Activated naive CD8-positive, alpha-beta T cell treated with anti-CD3 and anti-CD28 coated beads, Interleukin-2, amount 50 U/mL, for 24 hours (primary cell): Measurements from ENCODE around the gene CYBA.

Experiments used
- ATAC-seq: fragments of 150-1000 bp; cut with Tn5 transposase; one replicate; pipeline ENCODE4 v1.10.0; 2021
- DNase-seq: peaks from one replicate; pipeline ENCODE4 v3.0.0; 2021
- H3K27ac Mint-ChIP-seq: one replicate; pipeline ENCODE4 v1.8.0; 2021; ENCODE audit warnings: mild to moderate bottlenecking, mixed read lengths
- H3K27me3 Mint-ChIP-seq: one replicate; pipeline ENCODE4 v1.8.0; 2021; ENCODE audit warnings: mixed read lengths
- H3K36me3 Mint-ChIP-seq: one replicate; pipeline ENCODE4 v1.8.0; 2021; ENCODE audit warnings: low read depth, mixed read lengths
- H3K4me1 Mint-ChIP-seq: one replicate; pipeline ENCODE4 v1.8.0; 2021; ENCODE audit warnings: mixed read lengths
- H3K4me3 Mint-ChIP-seq: one replicate; pipeline ENCODE4 v1.8.0; 2021; ENCODE audit warnings: mild to moderate bottlenecking, moderate library complexity, mixed read lengths
- H3K9me3 Mint-ChIP-seq: one replicate; pipeline ENCODE4 v1.8.0; 2021; ENCODE audit warnings: mixed read lengths

Gene CYBA

DNA sequence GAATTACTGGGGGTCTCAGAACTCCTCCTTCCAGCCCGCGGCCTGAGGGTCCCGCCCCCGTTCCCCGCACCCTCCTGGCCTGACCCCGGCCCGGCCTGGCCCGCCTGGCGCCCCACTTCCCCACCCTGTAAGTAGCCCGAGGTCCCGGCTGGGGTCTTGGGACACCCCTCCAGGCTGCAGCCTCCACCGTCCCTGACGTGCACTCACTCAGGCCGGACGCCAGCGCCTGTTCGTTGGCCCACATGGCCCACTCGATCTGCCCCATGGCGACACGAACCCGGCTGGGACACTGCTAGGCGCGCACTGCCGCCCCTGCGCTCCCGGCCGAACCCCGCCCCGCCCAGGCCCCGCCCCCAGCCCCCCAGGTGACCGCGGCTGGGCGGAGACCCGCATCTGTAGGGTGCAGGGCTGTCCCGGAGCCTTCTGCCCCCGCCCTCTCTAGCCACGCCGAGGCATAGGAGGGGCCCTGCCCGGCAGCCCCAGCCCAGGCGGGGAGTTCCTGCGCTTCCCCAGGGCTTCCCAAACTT lies at the start of gene CYBA:
Gene CYBA (minus strand): TSS at position 305 of the 527 bp plus-strand sequence. CDS start 40 bp downstream, at position 265.
- H3K27me3 Mint-ChIP-seq = no peaks in the 10 kb centered on the region
- ATAC-seq = peak; percentile 91
- peaks cover 17% of the 10 kb centered on the region for H3K4me1 Mint-ChIP-seq
- H3K9me3 Mint-ChIP-seq = no peaks in the 10 kb centered on the region
- DNase-seq = peak; percentile 89
- peaks cover 6% of the 10 kb centered on the region for H3K36me3 Mint-ChIP-seq
- H3K27ac Mint-ChIP-seq = peak within 1 kb of the TSS; percentile 89
- peak within 1 kb of the TSS; percentile 87 for H3K4me3 Mint-ChIP-seq

DNA sequence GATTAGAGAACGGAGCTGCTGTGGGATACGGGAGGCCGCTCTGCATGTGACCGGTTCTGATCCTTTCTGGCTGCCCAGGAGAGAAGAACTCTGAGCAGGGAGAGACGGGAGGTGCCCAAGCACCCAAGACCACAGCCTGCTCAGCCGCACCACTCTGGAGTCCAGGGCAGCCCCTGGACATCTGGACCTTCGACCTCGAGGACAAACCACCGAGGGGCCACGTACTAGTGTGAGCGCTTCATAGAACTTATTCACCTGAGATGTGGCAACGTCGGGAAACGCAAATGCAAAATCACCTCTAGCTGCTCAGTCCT lies 49.4 kb upstream of the CYBA start:
- Mint-ChIP-seq H3K9me3 (no peaks in the 10 kb centered on the region), H3K4me1 (peaks cover 62% of the 10 kb centered on the region), H3K27ac (peak overlapping the region; percentile 91), H3K27me3 (no peaks in the 10 kb centered on the region), H3K36me3 (peaks cover 4% of the 10 kb centered on the region), H3K4me3 (peak overlapping the region; percentile 88)
- no peak for DNase-seq
- ATAC-seq = no peak

DNA sequence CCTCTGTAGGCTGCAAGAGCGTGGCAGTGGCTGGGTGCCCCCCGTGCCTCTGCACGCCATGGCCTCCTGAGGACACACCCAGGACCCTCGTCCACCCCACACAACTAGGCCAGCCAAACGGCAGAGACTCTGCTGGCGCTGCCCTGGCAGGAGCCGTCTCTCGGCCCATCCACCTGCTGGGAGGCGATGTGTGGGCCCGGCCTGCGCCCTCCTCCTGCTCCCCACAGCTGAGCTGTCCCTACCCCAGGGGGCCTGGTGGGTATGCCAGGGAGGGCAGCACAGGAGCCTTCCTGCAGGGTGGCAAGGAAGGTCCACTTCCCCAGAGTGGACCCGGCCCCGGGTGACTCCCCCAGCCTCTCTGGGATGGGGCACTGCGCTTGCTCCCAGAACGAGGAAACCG lies 48.3 kb upstream of the CYBA start:
- H3K4me1 Mint-ChIP-seq = peaks cover 51% of the 10 kb centered on the region
- H3K27ac Mint-ChIP-seq = no peak overlapping the region
- ATAC-seq (no peak), DNase-seq (no peak)
- H3K36me3 Mint-ChIP-seq = peaks cover 4% of the 10 kb centered on the region
- H3K27me3 Mint-ChIP-seq = no peaks in the 10 kb centered on the region
- H3K4me3 Mint-ChIP-seq = no peak overlapping the region
- H3K9me3 Mint-ChIP-seq = no peaks in the 10 kb centered on the region

DNA sequence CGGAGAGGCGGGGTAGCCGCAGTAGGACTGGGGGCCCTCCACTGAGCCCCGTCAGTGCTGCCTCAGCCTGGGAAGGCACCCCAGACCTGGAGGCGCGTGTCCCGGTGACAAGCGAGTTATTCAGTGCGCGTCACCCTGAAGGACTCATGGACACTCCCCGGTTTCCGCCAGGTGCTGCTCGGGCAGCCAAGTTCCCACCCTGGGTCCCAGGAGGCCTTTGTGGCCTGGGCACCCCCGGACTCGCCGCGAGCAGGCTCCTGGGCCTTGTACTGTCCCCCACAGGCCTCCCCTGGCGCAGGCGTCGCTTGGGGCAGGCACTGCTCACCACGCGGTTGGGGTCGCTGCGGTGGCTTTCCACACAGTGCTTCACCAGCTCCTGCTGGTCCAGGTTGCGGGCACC lies 47.8 kb upstream of the CYBA start:
- Mint-ChIP-seq H3K27me3 (no peaks in the 10 kb centered on the region), H3K4me1 (peaks cover 46% of the 10 kb centered on the region), H3K4me3 (no peak overlapping the region), H3K27ac (no peak overlapping the region), H3K9me3 (no peaks in the 10 kb centered on the region), H3K36me3 (peaks cover 4% of the 10 kb centered on the region)
- no peak for DNase-seq
- no peak for ATAC-seq

DNA sequence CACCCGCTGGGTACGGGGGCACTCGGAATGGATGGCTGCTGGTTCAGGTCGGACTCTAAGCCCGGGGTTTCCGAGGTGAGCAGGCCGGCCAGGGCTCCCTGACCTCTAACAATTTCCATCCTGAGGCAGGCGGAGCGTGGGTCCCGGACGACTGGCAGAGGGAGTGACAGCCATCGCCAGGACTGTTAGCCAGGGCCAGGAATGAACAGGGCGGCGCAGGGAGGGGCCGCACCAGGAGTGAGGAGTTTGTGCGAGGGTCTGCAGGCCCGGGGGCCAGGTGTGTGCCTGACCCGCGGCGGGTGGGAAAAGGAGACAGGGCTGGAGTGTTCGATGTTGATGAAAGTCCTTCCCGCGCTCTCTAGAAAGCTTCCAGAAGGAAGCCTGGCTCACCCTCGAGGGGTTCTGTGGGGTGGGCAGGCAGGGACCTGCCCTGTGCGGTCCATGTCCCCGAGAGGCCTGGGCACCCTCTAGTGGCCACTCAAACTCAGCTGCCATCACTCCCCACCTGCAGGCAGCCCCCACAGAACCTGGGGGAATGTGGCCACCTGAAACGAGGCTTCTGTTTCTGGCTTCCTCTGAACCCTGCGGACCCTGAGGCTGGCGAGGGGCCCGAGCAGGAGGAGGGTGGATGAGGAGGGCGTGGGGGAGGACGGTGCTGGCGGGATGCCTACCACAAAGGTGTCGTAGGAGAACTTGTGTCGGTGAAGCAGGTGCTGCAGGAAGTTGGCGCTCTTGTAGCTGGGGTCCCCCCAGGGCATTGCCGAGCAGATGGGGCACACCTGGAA lies 47.2 kb upstream of the CYBA start:
- Mint-ChIP-seq H3K4me3 (no peak overlapping the region), H3K27ac (no peak overlapping the region), H3K27me3 (no peaks in the 10 kb centered on the region), H3K4me1 (peaks cover 40% of the 10 kb centered on the region), H3K36me3 (peaks cover 4% of the 10 kb centered on the region), H3K9me3 (no peaks in the 10 kb centered on the region)
- ATAC-seq (no peak), DNase-seq (no peak)

DNA sequence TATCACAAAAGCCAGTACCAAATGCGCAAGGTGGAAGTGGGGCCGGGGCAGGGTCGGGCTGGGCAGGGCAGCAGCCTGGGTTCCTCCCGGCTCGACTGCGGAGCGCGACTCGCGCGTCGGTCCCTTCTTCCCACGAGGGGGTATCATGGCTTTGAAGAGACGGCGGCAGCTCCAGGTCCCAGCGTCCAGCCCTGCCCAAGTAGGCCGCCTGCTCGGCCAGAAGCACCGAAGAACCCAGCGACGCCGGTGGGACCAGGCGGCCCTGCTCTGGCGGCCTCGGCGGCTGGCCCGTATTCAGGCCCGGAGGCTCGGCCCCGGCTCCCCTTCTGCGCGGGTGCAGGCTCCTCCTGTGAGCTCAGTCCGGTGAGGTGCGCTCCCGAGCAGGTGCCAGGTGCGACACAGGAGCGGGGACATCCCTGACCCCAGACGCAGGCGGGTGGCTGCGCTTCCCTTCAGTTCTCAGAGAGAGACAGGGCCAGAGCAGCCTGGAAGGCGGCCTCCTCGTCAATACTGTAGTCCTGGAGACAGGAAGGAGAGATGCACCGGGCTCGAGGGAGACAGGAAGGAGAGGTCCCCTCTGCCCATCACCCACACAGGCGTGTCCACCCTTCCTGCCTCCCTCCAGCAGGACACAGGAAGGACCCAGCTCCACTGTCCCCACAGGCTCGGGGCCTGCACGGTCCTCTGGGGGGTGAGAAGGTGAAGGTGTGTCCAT lies 46.4 kb upstream of the CYBA start:
- ATAC-seq (no peak), DNase-seq (no peak)
- Mint-ChIP-seq H3K36me3 (peaks cover 4% of the 10 kb centered on the region), H3K27me3 (no peaks in the 10 kb centered on the region), H3K4me1 (peaks cover 40% of the 10 kb centered on the region), H3K9me3 (no peaks in the 10 kb centered on the region), H3K4me3 (no peak overlapping the region), H3K27ac (no peak overlapping the region)

DNA sequence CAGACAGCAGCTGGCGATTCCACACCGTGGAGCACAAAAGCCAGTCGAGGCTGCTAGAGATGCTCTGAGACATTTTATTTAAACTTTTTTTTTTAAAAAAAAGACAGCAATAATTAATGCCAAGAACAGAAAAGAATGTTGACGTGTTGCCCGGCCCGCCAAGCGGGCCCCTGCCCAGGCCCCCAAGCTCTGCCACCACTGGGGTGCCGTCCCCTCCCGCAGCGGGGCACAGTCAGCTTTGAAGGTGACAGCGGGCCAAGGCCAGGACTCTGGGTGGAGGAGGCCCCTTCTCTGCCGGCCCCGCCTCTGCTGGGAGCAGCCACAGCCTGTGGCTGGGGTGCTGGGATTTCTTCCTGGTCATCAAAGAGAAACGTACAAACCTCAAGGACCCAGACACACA lies 45.6 kb upstream of the CYBA start:
- H3K9me3 Mint-ChIP-seq = no peaks in the 10 kb centered on the region
- ATAC-seq (no peak), DNase-seq (no peak)
- H3K36me3 Mint-ChIP-seq = peaks cover 4% of the 10 kb centered on the region
- no peak overlapping the region for H3K4me3 Mint-ChIP-seq
- no peak overlapping the region for H3K27ac Mint-ChIP-seq
- H3K4me1 Mint-ChIP-seq = peaks cover 40% of the 10 kb centered on the region
- no peaks in the 10 kb centered on the region for H3K27me3 Mint-ChIP-seq

DNA sequence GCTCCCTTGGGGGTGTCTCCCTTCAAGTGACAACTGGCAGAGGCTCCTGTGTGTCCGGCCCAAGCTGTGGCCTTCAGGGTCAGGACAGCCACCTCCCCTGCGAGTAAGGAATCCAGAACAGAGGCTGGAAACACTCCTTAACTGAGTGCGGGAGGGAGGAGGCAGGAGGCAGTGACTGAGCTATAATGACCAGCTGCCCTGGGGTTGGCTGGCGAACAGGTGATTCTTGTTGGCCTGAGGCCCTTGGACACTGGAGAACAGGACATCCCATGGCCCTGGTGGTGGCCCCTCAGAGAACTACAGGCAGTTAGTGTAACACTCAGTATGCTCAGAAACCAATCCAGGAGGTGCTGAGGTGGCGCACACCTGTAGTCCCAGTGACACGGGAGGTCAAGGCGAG lies 44.9 kb upstream of the CYBA start:
- Mint-ChIP-seq H3K36me3 (peaks cover 4% of the 10 kb centered on the region), H3K27ac (no peak overlapping the region), H3K27me3 (no peaks in the 10 kb centered on the region), H3K4me3 (no peak overlapping the region), H3K9me3 (no peaks in the 10 kb centered on the region), H3K4me1 (peaks cover 42% of the 10 kb centered on the region)
- no peak for ATAC-seq
- DNase-seq = no peak

DNA sequence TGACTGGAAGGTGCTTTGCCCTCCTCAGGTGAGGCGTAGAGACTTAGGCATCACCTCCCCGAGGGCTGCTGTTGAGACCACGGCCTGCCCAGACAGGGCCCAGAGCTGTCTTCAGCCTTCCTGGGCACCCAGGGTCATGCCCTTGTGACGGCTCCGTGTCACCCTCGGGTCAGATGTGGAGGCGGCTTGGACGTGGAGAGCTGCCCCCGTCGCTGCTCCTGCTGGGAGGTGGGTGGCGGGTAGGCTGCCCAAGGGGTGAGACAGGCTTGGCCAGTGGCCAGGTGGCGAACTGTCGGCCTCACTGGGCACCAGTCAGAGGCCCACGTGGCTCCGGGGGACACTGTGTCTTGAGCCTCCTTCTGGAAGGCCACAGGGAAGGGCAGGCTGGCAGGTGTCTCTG lies 44.4 kb upstream of the CYBA start:
- ATAC-seq (no peak), DNase-seq (no peak)
- no peaks in the 10 kb centered on the region for H3K27me3 Mint-ChIP-seq
- peaks cover 40% of the 10 kb centered on the region for H3K4me1 Mint-ChIP-seq
- peaks cover 4% of the 10 kb centered on the region for H3K36me3 Mint-ChIP-seq
- H3K27ac Mint-ChIP-seq = no peak overlapping the region
- H3K4me3 Mint-ChIP-seq = no peak overlapping the region
- H3K9me3 Mint-ChIP-seq = no peaks in the 10 kb centered on the region

DNA sequence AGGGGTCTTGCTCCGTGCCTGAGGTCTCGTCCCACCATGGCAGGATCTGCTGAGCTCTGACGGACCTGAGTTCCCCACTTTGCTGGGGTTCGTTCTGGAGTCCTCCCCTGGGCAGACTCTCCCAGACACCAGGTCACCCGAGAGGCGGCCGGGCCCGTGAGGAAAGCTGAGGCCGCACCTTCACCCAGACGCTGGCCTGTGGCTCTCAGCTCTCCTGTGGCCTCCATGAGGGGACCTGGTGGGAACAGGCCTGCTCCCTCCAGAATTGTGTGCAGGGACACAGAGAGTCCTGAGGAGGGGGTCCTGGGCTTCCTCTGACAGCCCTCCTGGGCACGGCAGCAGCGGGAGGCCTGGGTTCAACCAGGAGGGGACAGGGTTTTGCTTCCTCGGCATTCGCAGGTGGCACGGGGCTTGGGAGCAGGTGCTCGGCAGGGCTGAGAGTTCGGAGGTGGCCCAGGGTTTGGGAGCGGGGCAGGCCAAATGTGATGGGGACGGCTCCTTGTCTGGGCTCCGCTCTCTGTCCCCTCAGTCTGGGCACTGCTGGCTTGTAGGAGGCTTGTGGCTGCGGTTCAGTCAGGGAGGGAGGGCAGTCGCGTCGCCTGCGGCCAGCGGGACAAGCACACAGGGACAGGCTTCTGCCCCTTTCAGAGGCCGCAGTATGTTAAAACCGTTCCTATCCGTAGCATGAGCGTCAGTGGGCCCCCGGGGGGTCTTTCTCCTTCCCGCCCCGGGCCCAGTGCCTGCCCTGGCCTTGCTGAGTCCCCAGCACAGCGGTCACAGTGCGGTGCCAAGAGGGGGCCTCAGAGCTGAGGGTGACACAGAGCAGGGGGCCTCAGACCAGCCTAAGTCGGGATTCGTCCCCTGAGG lies 43.6 kb upstream of the CYBA start:
- H3K4me3 Mint-ChIP-seq = no peak overlapping the region

DNA sequence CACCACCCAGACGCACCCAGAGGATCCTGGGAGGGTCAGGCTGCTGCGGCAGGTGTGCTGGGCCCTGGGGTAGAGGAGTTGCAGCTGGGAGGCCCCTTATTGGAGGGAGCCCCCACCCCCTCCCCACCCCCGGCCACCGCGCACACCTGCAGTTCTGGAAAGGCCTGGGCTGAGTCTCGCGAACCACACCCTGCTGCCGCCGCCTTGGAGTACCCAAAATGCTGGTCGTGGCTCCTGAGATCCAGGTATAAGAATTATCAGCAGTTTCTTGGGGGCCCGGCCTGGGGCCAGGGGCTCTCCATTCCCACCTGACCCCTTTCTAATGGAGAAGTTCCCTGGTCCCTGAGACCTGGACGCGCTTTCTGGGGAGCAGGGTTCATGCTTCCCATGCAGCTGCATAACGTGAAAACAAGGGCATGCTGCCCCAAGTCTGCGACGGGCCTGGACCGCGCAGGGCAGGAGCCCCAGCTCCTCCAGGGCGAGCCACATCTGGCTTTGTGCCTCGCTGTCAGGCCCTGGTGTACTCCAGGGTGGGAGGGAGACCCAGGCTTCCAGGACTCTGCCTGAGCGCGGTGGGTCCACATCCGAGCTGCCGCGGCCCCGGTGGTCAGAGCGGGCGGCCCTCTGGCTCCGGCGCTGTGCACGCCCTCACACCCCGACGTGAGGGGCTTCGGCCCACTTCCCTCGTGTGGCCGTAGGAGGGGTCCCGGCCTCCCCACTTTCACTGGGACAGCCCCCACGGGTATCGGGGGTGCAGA lies 42.7 kb upstream of the CYBA start:
- no peaks in the 10 kb centered on the region for H3K27me3 Mint-ChIP-seq
- no peak overlapping the region for H3K4me3 Mint-ChIP-seq
- H3K9me3 Mint-ChIP-seq = no peaks in the 10 kb centered on the region
- ATAC-seq (no peak), DNase-seq (no peak)
- no peak overlapping the region for H3K27ac Mint-ChIP-seq
- H3K36me3 Mint-ChIP-seq = no peaks in the 10 kb centered on the region
- peaks cover 34% of the 10 kb centered on the region for H3K4me1 Mint-ChIP-seq

More for the DNA sequence above, 43.6 kb upstream of the CYBA start:
- Mint-ChIP-seq H3K36me3 (no peaks in the 10 kb centered on the region), H3K9me3 (no peaks in the 10 kb centered on the region), H3K27me3 (no peaks in the 10 kb centered on the region), H3K27ac (no peak overlapping the region), H3K4me1 (peaks cover 34% of the 10 kb centered on the region)
- ATAC-seq (no peak), DNase-seq (no peak)

DNA sequence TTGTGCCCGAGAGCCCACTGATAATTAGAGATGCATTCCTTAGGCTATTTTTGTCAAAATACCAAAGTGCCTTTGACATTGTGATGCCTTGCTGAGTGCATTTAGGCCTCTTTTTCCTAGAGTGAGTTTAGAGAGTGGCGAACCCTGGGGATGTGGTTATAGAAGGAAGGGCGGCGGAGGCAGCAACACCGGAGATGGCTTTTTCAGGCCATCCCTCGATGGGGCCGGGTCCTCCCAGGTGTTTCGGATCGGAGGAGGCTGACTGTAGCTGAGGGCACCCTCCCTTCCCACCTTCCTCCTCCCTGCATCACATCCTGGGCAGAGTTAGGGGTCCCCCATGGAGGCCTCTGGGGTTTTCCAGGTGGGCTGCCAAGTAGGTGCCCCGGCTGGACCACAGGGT lies 42.0 kb upstream of the CYBA start:
- no peak for ATAC-seq
- Mint-ChIP-seq H3K27ac (no peak overlapping the region), H3K36me3 (no peaks in the 10 kb centered on the region), H3K4me3 (no peak overlapping the region), H3K4me1 (peaks cover 31% of the 10 kb centered on the region), H3K27me3 (no peaks in the 10 kb centered on the region), H3K9me3 (no peaks in the 10 kb centered on the region)
- no peak for DNase-seq

DNA sequence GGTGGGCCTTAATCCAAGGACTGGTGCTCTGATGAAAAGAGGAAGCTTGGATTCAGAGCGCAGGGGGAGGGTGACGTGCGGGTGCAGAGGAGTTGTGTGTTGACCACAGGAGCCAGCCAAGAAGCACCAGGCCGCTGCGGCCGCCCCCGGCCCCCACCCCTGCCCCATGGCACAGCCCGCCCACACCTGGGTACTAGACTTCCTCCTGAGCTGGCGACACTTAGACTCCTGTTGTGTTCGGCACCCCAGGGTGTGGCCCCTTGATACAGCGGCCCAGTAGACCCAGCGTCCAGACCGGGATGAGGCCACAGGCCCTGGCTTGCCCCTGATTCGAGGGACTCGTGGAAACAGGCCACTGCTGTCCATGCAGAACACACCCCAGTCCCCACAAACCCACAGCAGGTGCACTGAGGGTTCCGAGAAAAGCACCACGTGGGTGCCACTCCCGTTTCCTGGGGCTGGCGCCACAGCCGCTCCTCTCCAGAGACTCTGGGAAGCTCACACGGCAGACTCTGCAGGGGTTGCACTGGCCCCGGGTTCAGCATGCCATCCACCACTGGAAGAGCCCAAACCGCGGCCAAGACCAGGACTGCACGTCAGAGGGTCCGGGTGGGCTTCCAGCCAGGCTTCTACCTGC lies 41.2 kb upstream of the CYBA start:
- no peak overlapping the region for H3K4me3 Mint-ChIP-seq
- ATAC-seq = peak; percentile 10
- H3K36me3 Mint-ChIP-seq = no peaks in the 10 kb centered on the region
- peaks cover 26% of the 10 kb centered on the region for H3K4me1 Mint-ChIP-seq
- no peaks in the 10 kb centered on the region for H3K9me3 Mint-ChIP-seq
- peak overlapping the region; percentile 59 for H3K27ac Mint-ChIP-seq
- H3K27me3 Mint-ChIP-seq = no peaks in the 10 kb centered on the region
- peak; percentile 24 for DNase-seq
